Fibroblast of villous mesenchyme (primary cell): ENCODE results near the gene DCAF6. TPM values are rescaled to one million over a fixed set of nuclear protein-coding genes. Genes with fewer than 3 reads are reported as not detected.

Source experiments
- DNase-seq: peaks from one replicate; pipeline ENCODE4 v3.0.0-alpha.2; 2010; ENCODE audit warnings: low read depth
- H3K4me3 ChIP-seq: 2 replicates; pipeline ENCODE4 v1.5.1; 2011; ENCODE audit warnings: low read depth, mild to moderate bottlenecking, low read length
- total RNA-seq: library from RNA; depleted of rRNA; stranded (reverse); fragments of >200 nt; gene quantifications from 2 replicates; pipeline ENCODE4 v1.2.3, GENCODE V29; 2012
- TF ChIP-seq, protein P1 (sequence below): IDR thresholded peaks from 2 replicates; pipeline ENCODE4 v1.5.1; 2012; ENCODE audit warnings: low read depth, mild to moderate bottlenecking, low read length; ENCODE audit not compliant: insufficient read depth

Gene DCAF6
- total RNA-seq, 1 donor: 73.4 TPM

DNA sequence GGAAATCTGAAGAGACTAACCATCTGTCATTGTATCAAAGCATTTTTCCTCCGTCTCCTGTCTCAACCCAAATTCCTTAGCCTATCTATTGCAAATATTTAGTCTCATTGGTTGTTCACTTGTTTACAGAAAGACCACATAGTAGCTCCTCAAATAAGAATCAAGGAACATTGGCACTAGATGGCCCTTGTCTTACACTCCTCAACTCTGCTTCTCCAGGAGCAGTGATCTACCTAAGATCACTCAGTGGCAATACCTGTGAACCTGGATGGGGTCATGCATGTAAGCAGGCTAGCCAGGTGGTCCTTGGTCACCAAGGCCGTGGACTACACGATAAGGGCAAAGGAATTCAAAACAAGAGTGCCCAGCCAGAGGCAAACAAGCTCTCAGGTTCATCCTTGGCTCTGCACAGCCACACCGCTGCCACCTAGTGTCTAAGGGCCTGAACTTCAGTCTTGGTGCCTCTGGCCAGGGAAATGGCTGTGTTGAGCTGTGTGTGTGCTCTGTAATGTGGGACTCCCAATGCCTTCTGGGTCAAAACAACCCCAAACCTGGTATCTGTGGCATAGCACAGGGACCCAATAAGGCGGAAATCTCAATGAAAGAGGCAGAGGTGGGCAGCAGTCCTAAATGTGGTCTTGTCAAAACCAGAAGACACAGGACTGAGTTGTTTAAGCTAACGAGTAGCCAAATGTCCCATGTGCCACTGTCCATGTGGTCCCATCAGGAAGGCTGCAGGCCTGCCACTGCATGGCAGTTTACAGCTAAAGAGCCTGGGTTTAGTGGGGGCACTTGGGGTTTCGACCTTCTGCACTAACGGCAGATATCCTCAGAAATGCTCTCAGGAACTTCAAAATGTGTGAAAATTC, 145.8 kb downstream of the DCAF6 start:
- H3K4me3 ChIP-seq: no peak overlapping the region
- TF ChIP-seq, protein P1, sequence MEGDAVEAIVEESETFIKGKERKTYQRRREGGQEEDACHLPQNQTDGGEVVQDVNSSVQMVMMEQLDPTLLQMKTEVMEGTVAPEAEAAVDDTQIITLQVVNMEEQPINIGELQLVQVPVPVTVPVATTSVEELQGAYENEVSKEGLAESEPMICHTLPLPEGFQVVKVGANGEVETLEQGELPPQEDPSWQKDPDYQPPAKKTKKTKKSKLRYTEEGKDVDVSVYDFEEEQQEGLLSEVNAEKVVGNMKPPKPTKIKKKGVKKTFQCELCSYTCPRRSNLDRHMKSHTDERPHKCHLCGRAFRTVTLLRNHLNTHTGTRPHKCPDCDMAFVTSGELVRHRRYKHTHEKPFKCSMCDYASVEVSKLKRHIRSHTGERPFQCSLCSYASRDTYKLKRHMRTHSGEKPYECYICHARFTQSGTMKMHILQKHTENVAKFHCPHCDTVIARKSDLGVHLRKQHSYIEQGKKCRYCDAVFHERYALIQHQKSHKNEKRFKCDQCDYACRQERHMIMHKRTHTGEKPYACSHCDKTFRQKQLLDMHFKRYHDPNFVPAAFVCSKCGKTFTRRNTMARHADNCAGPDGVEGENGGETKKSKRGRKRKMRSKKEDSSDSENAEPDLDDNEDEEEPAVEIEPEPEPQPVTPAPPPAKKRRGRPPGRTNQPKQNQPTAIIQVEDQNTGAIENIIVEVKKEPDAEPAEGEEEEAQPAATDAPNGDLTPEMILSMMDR: peak; percentile 98
- DNase-seq: peak; percentile 77

DNA sequence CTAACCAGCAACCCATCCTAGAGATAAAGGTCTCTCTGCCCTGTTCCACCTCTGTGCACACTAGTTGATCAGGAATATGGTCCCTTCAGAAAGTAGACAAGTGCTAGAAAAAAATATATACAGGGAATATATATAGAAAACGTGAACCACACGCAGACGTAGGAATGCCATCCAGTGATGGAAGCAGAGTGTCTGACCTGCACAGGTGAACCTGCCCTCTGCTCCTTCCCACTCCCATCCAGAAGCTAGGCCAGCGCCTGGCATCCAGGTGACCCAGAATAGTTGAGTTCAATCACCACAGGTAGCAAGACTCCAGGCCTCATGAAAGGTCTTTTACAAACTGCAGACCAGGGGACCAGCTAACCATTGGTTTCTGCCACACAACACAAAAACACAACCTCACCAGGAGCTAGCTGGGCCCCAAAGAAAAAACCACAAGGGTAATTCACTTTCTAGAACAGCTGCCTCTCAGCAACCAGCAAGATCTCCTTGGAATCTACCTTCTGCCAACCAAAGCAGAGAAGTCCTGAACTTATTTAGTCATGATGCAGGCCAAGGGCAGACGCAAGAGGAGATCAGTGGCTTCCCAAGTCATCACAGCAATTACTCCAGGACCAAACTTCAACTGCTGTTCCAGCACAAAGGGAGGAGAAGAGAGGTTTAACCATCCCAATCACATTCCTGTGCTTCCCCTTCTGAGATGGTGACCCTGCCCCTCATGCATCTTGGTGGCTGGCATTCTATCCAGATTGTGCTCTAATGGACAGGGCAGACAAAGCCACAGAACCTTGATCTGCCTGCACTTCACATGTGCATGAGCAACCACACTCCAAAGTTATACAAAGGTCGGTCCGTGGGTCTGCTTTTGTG, 147.2 kb downstream of the DCAF6 start:
- H3K4me3 ChIP-seq: no peak overlapping the region
- TF ChIP-seq, protein P1: no peak
- DNase-seq: no peak

DNA sequence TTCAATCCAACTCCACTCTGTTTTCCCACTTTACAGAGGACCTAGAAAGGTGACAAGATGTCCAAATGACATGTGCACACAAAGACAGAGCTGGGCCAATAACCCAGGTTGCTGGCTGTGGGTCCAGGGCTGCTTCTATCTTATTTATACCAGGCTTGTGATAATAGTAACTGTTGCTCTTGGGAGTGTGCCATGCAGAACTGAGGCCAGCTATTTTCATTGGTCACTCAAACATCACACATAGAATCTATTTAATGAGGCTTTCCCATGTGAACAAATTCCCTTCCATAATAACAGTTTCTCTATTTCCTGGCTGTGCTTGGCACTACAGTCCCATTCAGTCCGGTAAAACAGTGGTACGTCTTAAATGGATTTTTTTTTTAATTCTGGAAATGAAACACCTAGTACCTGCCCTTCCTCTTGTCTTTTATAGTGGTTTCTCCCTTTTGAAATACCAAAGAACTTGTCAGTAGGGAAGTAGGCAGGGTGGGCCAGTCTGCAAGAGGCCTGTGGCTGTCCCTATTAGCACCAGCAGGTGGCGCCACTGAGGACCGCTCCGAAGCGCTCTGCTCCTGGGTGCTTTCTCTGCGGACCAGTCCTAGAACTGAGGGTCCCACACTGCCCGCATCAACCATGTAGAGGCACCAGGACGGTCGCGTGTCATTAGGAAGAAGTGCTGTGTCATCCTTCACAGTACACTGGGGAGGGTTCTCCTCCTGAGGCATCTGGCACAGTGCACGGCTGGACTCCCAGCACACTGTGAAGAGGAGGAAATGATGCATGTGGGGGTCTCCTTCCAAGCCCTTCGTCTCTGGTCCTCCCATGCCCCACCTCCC, 148.1 kb downstream of the DCAF6 start:
- peak; percentile 33 for DNase-seq
- no peak overlapping the region for H3K4me3 ChIP-seq
- TF ChIP-seq, protein P1: peak; percentile 87

DNA sequence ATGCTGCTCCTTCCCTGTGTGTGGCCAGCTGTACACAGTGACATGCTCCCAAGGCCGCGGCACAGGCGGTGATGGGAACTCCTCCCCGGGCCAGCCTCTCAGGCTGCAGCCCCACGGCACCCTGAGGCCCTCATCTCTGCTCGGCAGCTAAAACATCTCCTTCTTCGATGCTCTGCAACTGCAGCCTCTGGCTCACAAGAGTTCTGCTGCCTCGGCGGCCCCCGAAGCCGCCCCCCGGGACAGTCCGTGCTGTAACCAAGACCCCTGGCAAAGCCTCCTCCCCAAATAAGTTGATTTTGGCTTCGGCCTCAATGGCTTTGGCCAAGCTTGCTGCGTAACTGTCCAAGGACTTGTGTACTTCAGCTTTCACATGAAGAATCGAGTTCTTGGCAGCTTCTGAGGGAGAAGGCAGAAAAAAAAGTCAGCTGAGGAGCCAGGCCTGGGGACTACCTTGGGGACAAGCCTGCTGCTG, 149.0 kb downstream of the DCAF6 start:
- no peak for DNase-seq
- no peak overlapping the region for H3K4me3 ChIP-seq
- TF ChIP-seq, protein P1: no peak

DNA sequence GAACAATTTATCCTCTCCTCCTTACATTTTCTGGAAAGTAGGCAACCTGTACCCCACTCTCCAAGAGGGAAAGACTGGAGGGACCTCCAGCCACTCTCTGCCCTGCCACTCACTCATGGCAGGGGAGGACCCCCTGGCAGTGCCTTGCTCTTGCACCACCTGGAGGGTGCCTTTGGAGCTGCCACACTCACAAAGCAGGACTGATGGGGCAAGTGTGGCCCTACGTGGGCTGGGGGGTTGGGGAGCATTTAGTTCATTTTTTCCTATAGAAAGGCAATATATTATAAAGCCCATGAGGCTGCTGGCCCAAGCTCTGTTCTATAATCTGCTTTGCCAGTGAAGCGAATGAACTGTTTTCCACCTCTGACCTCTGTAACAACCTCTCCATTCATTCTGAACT, 150.0 kb downstream of the DCAF6 start:
- DNase-seq: no peak
- no peak overlapping the region for H3K4me3 ChIP-seq
- TF ChIP-seq, protein P1: no peak

DNA sequence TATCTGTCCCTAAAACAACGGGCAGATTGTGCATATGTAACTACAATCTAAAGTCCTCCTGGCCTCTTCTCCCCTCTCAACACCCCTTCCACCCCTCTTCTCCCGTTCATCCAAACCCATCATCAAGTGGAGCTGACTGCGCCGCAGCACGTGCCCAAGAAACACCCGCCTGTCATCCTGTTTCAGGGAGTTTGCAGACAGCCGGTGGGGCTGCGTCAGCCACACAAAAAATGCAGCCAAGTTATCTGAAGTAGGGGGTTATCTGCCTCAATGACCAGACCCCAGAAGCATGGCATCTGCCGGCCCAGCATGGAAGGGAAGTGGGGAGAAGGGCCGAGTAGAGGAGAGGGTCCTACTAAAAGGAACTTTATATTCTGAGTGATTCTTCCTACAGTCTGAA, 151.2 kb downstream of the DCAF6 start:
- TF ChIP-seq, protein P1: no peak
- H3K4me3 ChIP-seq: no peak overlapping the region
- DNase-seq: no peak
